Liver (tissue), 9 donors: ENCODE results near the gene FMN2. TPM values are rescaled to one million over a fixed set of nuclear protein-coding genes. Genes with fewer than 3 reads are reported as not detected.

ENCODE experiments used
- DNase-seq: peaks from one replicate; pipeline ENCODE4 v3.0.0-alpha.2; 2017; ENCODE audit warnings: low spot score
- H3K27ac ChIP-seq, 2 donors: one replicate each; pipeline ENCODE4 v1.7.0; 2013; ENCODE audit warnings: inconsistent platforms in 2 of 2, low read length in 2 of 2, control low read depth in 1 of 2, low read depth in 1 of 2, mild to moderate bottlenecking in 1 of 2
- H3K27me3 ChIP-seq, 4 donors: one replicate each; pipeline versions ENCODE4 v1.6.1 to v1.7.0; 2013; ENCODE audit warnings: low read length in 3 of 4, inconsistent platforms in 1 of 4, mild to moderate bottlenecking in 1 of 4, moderate library complexity in 1 of 4; ENCODE audit not compliant: control insufficient read depth in 4 of 4, insufficient read depth in 4 of 4
- H3K36me3 ChIP-seq, 4 donors: one replicate each; pipeline versions ENCODE4 v1.6.1 to v1.7.0; 2013; ENCODE audit warnings: low read length in 3 of 4, mild to moderate bottlenecking in 3 of 4, low read depth in 1 of 4, moderate library complexity in 1 of 4; ENCODE audit not compliant: control insufficient read depth in 4 of 4, insufficient read depth in 3 of 4
- H3K4me1 ChIP-seq, 4 donors: one replicate each; pipeline versions ENCODE4 v1.6.1 to v1.7.0; 2013; ENCODE audit warnings: low read length in 3 of 4, mild to moderate bottlenecking in 3 of 4, moderate library complexity in 1 of 4; ENCODE audit not compliant: control insufficient read depth in 4 of 4, insufficient read depth in 4 of 4
- H3K4me3 ChIP-seq, 3 donors: one replicate each; pipeline versions ENCODE4 v1.6.1 to v1.7.0; 2013; ENCODE audit warnings: low read length in 3 of 3, control low read depth in 1 of 3, low read depth in 1 of 3, mild to moderate bottlenecking in 1 of 3
- H3K9ac ChIP-seq, 2 donors: one replicate each; pipeline ENCODE4 v1.7.0; 2013; ENCODE audit warnings: low read length in 2 of 2, mild to moderate bottlenecking in 2 of 2, moderate library complexity in 2 of 2, control low read depth in 1 of 2, low read depth in 1 of 2
- H3K9me3 ChIP-seq, 4 donors: one replicate each; pipeline versions ENCODE4 v1.6.1 to v1.7.0; 2013; ENCODE audit warnings: low read length in 3 of 4; ENCODE audit not compliant: control insufficient read depth in 4 of 4
- FOXA2 ChIP-seq: IDR thresholded peaks from 2 replicates; pipeline ENCODE4 v1.6.1; 2016; ENCODE audit warnings: antibody characterized with exemption
- GABPA ChIP-seq, 2 donors: IDR thresholded peaks in 1 of 2; conservative IDR thresholded peaks in 1 of 2; 2 replicates each; pipeline ENCODE4 v1.6.1; 2016; ENCODE audit warnings: antibody characterized with exemption in 2 of 2, mild to moderate bottlenecking in 1 of 2, moderate library complexity in 1 of 2
- HNF4A ChIP-seq, 2 donors: conservative IDR thresholded peaks; 2 replicates each; pipeline ENCODE4 v1.6.1; 2016; ENCODE audit warnings: antibody characterized with exemption in 2 of 2, mild to moderate bottlenecking in 2 of 2
- SP1 ChIP-seq: IDR thresholded peaks from 2 replicates; pipeline ENCODE4 v1.6.1; 2018; ENCODE audit warnings: antibody characterized with exemption, mild to moderate bottlenecking
- WGBS: extraction: QIAGEN DNeasy Blood & Tissue Kit; methylation state at CpG from one replicate; pipeline ENCODE4 v1.1.7; 2013; 5-methylcytosine and 5-hydroxymethylcytosine counted together
- polyA plus RNA-seq, 2 donors: library from polyadenylated mRNA; stranded (reverse) in 1 of 2; unstranded in 1 of 2; fragments of 200-250 nt in 1 of 2; fragments of >200 nt in 1 of 2; fragmentation: Nextera tagmentation in 1 of 2; extraction: Ambion mirVana in 1 of 2; gene quantifications; one replicate each; pipeline versions ENCODE4 v1.2.1 to v1.2.3, GENCODE V29; 2013 to 2015
- total RNA-seq, 2 donors: library from RNA; depleted of rRNA; stranded (reverse); fragments of >200 nt; gene quantifications; one replicate each; pipeline ENCODE4 v1.2.3, GENCODE V29; 2014
- TF ChIP-seq, protein P1 (sequence below): IDR thresholded peaks from 2 replicates; pipeline ENCODE4 v1.6.1; 2016; ENCODE audit warnings: antibody characterized with exemption
- TF ChIP-seq, protein P2 (sequence below): IDR thresholded peaks from 2 replicates; pipeline ENCODE4 v1.6.1; 2016; ENCODE audit warnings: antibody characterized with exemption
- TF ChIP-seq, protein P3 (sequence below): IDR thresholded peaks from 2 replicates; pipeline ENCODE4 v1.6.1; 2016; ENCODE audit warnings: antibody characterized with exemption, mild to moderate bottlenecking
- TF ChIP-seq, protein P4 (sequence below): IDR thresholded peaks from 2 replicates; pipeline ENCODE4 v1.6.1; 2016; ENCODE audit warnings: antibody characterized with exemption
- donor health status: healthy.
- donor health status: healthy.
- donor health status: healthy.
- donor health status: healthy.
- donor health status: healthy.

FMN2 gene
- total RNA-seq (not detected), polyA plus RNA-seq (under 1 TPM in 1 of 2 donors, not detected in 1; 0.17 TPM)

DNA sequence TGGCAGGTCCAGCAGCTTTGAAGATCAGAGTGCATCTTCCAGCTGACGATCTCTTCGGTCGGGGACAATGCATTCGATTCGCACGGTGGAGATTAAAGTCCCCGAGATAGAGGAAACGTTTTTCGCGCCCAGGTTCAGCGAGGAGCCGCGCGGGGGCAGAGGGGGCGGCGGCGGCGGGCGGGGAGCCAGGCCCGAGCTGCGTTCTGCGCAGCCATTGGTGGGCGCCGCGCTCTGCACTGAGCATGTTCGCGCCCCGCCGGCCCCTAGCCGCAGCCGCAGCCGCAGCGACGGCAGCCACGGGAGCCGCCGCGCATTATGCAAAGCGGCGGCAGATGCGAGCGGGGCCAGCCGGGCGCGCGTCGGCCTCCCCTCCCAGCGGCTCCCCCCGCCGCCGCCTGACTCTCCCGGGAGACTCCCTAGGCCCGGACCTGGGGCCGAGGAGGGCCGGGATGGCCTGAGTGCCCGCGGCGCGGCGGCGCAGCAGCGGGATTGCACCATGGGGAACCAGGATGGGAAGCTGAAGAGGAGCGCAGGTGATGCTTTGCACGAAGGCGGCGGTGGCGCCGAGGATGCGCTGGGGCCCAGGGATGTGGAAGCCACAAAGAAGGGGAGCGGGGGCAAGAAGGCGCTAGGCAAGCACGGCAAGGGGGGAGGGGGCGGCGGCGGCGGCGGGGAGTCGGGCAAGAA is at the start of gene FMN2:
TSS of gene FMN2 (plus strand) at position 270 of the 687 bp plus-strand sequence. CDS start at position 497, 227 bp downstream.
- H3K27ac ChIP-seq, result no peak within 1 kb of the TSS
- TF ChIP-seq, protein P1, sequence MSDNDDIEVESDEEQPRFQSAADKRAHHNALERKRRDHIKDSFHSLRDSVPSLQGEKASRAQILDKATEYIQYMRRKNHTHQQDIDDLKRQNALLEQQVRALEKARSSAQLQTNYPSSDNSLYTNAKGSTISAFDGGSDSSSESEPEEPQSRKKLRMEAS, result no peak
- TF ChIP-seq, protein P2, sequence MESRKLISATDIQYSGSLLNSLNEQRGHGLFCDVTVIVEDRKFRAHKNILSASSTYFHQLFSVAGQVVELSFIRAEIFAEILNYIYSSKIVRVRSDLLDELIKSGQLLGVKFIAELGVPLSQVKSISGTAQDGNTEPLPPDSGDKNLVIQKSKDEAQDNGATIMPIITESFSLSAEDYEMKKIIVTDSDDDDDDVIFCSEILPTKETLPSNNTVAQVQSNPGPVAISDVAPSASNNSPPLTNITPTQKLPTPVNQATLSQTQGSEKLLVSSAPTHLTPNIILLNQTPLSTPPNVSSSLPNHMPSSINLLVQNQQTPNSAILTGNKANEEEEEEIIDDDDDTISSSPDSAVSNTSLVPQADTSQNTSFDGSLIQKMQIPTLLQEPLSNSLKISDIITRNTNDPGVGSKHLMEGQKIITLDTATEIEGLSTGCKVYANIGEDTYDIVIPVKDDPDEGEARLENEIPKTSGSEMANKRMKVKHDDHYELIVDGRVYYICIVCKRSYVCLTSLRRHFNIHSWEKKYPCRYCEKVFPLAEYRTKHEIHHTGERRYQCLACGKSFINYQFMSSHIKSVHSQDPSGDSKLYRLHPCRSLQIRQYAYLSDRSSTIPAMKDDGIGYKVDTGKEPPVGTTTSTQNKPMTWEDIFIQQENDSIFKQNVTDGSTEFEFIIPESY, result no peak
- TF ChIP-seq FOXA2 (no peak), SP1 (no peak)
- no peak within 1 kb of the TSS for H3K9ac ChIP-seq

DNA sequence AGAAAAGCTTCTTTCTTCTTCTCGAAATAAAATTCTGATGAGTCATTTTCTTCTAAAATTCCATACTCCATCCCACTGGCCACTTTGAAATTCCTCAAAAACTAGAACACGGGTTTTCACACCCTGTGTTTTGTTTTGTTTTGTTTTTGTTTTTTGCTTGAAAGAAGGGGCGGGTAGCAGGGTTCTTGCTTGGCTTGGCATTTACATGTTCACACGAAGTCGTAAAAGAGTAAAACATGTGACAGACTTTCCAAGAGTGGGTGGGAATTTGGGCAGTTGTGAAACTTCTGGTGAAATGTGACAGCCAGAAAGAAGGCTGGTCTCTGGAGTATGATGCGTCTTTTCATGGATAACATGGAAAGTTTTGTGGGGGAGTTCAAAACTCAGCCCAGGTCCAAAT is 47.1 kb upstream of the FMN2 start:
- no peak overlapping the region for H3K4me3 ChIP-seq
- H3K9ac ChIP-seq, result no peak overlapping the region
- peaks cover 0 to 3% (median under 1%) of the 10 kb centered on the region in 4 donors for H3K27me3 ChIP-seq
- no peaks in the 10 kb centered on the region for H3K36me3 ChIP-seq
- H3K4me1 ChIP-seq, result no peaks in the 10 kb centered on the region
- no peak for DNase-seq
- 74% methylated on average over 6 of the region's 6 CpGs for WGBS
- no peak for TF ChIP-seq GABPA (IDR thresholded peaks at IDR 0.05 in 1 of 2, conservative IDR thresholded peaks at IDR 0.05 in 1 of 2)
- no peak for TF ChIP-seq SP1
- TF ChIP-seq, protein P1, result no peak
- TF ChIP-seq, protein P3, sequence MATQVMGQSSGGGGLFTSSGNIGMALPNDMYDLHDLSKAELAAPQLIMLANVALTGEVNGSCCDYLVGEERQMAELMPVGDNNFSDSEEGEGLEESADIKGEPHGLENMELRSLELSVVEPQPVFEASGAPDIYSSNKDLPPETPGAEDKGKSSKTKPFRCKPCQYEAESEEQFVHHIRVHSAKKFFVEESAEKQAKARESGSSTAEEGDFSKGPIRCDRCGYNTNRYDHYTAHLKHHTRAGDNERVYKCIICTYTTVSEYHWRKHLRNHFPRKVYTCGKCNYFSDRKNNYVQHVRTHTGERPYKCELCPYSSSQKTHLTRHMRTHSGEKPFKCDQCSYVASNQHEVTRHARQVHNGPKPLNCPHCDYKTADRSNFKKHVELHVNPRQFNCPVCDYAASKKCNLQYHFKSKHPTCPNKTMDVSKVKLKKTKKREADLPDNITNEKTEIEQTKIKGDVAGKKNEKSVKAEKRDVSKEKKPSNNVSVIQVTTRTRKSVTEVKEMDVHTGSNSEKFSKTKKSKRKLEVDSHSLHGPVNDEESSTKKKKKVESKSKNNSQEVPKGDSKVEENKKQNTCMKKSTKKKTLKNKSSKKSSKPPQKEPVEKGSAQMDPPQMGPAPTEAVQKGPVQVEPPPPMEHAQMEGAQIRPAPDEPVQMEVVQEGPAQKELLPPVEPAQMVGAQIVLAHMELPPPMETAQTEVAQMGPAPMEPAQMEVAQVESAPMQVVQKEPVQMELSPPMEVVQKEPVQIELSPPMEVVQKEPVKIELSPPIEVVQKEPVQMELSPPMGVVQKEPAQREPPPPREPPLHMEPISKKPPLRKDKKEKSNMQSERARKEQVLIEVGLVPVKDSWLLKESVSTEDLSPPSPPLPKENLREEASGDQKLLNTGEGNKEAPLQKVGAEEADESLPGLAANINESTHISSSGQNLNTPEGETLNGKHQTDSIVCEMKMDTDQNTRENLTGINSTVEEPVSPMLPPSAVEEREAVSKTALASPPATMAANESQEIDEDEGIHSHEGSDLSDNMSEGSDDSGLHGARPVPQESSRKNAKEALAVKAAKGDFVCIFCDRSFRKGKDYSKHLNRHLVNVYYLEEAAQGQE, result no peak
- TF ChIP-seq, protein P4, sequence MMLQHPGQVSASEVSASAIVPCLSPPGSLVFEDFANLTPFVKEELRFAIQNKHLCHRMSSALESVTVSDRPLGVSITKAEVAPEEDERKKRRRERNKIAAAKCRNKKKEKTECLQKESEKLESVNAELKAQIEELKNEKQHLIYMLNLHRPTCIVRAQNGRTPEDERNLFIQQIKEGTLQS, result no peak
- no peaks in the 10 kb centered on the region for H3K9me3 ChIP-seq
- no peak overlapping the region for H3K27ac ChIP-seq

More for the DNA sequence above, at the start of gene FMN2:
- DNase-seq, result no peak
- H3K27me3 ChIP-seq, result peaks cover 2 to 19% (median 10%) of the 10 kb centered on the region in 4 donors
- H3K4me1 ChIP-seq, result peaks cover 0 to 18% (median 10%) of the 10 kb centered on the region in 4 donors
- no peaks in the 10 kb centered on the region for H3K9me3 ChIP-seq
- 1% methylated on average over 78 of the region's 78 CpGs for WGBS
- H3K36me3 ChIP-seq, result no peaks in the 10 kb centered on the region
- peak within 1 kb of the TSS in 1 of 3 donors; percentile 31 for H3K4me3 ChIP-seq

DNA sequence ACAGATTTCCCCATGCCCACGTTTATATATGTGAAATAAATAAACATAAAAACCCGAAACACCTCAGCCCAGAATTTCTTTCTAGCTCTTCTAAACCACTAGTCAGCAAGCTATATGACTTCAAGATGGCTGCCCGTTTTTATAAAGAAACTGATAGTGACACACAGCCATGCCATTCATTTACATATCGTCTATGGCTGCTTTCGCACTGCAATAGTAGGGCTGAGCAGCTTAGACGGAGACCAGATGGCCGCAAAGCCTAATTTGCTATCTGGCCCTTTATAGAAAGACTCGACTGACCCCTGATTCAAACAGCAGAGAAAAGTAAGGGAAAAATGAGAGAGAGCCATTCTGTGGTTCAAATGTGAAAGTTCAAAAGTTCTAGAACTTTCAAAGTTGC is 45.7 kb upstream of the FMN2 start:
- Histone ChIP-seq H3K9me3 (no peaks in the 10 kb centered on the region), H3K4me1 (no peaks in the 10 kb centered on the region), H3K27me3 (peaks cover 0 to 3% (median under 1%) of the 10 kb centered on the region in 4 donors), H3K36me3 (no peaks in the 10 kb centered on the region), H3K27ac (no peak overlapping the region), H3K4me3 (no peak overlapping the region), H3K9ac (no peak overlapping the region)
- DNase-seq, result no peak
- WGBS, result 75% methylated on average over 8 of the region's 8 CpGs
- no peak for TF ChIP-seq HNF4A (conservative IDR thresholded peaks at IDR 0.05)
